BE2C (cell line): Measurements from ENCODE around the gene SEMA5B.

ENCODE experiments used
- DNase-seq: peaks from one replicate; pipeline ENCODE4 v3.0.0-alpha.2; 2020
- H3K27me3 ChIP-seq: fragments of 250-450 bp; sonication (Bioruptor Pico); 2 replicates; pipeline ENCODE4 v1.5.1; 2020; ENCODE audit warnings: mild to moderate bottlenecking
- H3K36me3 ChIP-seq: fragments of 250-450 bp; sonication (Bioruptor Pico); 2 replicates; pipeline ENCODE4 v1.5.1; 2020; ENCODE audit warnings: mild to moderate bottlenecking
- H3K4me1 ChIP-seq: fragments of 250-450 bp; sonication (Bioruptor Pico); 2 replicates; pipeline ENCODE4 v1.5.1; 2020
- H3K4me3 ChIP-seq: 2 replicates; pipeline ENCODE4 v1.5.1; 2011; ENCODE audit warnings: low read depth, low read length
- H3K9me3 ChIP-seq: fragments of 250-450 bp; sonication (Bioruptor Pico); 2 replicates; pipeline ENCODE4 v1.5.1; 2020
- CTCF ChIP-seq: IDR thresholded peaks from 2 replicates; pipeline ENCODE4 v1.5.1; 2012; ENCODE audit warnings: mild to moderate bottlenecking, low read depth, low read length

Gene SEMA5B

GRCh38 chr3:122864498-122864897 lies 163.1 kb downstream of the SEMA5B start:
- no peak for DNase-seq
- no peaks in the 10 kb centered on the region for H3K4me1 ChIP-seq
- H3K27me3 ChIP-seq: no peaks in the 10 kb centered on the region
- H3K9me3 ChIP-seq: no peaks in the 10 kb centered on the region
- H3K36me3 ChIP-seq: no peaks in the 10 kb centered on the region
- TF ChIP-seq CTCF: no peak
- no peak overlapping the region for H3K4me3 ChIP-seq

GRCh38 chr3:122862381-122862780 lies 165.2 kb downstream of the SEMA5B start:
- Histone ChIP-seq H3K4me3 (no peak overlapping the region), H3K4me1 (no peaks in the 10 kb centered on the region; the same call in 1 of the 2 replicates), H3K36me3 (no peaks in the 10 kb centered on the region), H3K9me3 (no peaks in the 10 kb centered on the region), H3K27me3 (no peaks in the 10 kb centered on the region)
- no peak for TF ChIP-seq CTCF
- DNase-seq: no peak
